Mammary epithelial cell (primary cell): ENCODE data around the gene BRME1.

ENCODE experiments used
- CTCF ChIP-seq, 2 donors: IDR thresholded peaks in 1 of 2; conservative IDR thresholded peaks in 1 of 2; 2 replicates each; pipeline ENCODE4 v1.5.1; 2011 to 2012; ENCODE audit warnings: inconsistent platforms in 2 of 2, low read length in 2 of 2, mild to moderate bottlenecking in 2 of 2, control low read depth in 1 of 2, low read depth in 1 of 2; ENCODE audit not compliant: insufficient read depth in 1 of 2; ENCODE audit errors: extremely low read depth in 1 of 2
- EZH2 ChIP-seq: IDR thresholded peaks from 2 replicates; pipeline ENCODE4 v1.6.1; 2012; ENCODE audit warnings: low read length, inconsistent platforms, borderline replicate concordance

- TF ChIP-seq CTCF (conservative IDR thresholded peaks at IDR 0.05 in 1 of 2, IDR thresholded peaks at IDR 0.05 in 1 of 2; ENCODE audit: extremely low read depth in 1 of 2, insufficient read depth in 1 of 2, low read depth in 1 of 2, low read length in 2 of 2), result no peak
- no peak for TF ChIP-seq EZH2
Observed at GRCh38 chr19:13920940-13921747, 15.2 kb upstream of the BRME1 start.
